Measurements from ENCODE around the gene CRNKL1.

CRNKL1 gene

DNA sequence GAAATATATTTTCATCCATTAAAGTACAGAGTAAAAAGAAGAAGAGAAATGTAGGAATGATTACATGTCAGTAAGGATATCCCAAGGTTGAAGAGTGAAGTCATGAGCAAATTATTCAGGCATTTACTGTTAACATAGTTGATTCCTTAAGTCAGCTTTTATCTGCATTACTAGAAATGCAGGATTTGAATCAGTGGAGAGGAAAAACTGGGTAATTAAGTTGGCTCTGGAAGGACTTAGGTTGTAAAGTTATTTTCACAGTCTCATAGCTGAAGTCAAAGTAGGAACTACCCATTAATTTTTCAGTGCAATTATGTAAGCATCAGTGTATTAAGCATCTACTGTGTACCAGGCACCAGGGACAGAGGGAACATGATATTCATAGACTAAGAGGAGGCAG is 27.3 kb downstream of the CRNKL1 start:
- TF ChIP-seq ZC3H10 (CRISPR knock-in tag; IDR thresholded peaks at IDR 0.05): no peak
- TF ChIP-seq PPARA (CRISPR knock-in tag; IDR thresholded peaks at IDR 0.05; ENCODE audit: borderline replicate concordance): no peak
- no peak for TF ChIP-seq ZNF565 (CRISPR knock-in tag; conservative IDR thresholded peaks at IDR 0.05; ENCODE audit: low read depth)
- peak; percentile 56 for TF ChIP-seq ISL1 (CRISPR knock-in tag; IDR thresholded peaks at IDR 0.05)
- peak; percentile 68 for ATAC-seq

DNA sequence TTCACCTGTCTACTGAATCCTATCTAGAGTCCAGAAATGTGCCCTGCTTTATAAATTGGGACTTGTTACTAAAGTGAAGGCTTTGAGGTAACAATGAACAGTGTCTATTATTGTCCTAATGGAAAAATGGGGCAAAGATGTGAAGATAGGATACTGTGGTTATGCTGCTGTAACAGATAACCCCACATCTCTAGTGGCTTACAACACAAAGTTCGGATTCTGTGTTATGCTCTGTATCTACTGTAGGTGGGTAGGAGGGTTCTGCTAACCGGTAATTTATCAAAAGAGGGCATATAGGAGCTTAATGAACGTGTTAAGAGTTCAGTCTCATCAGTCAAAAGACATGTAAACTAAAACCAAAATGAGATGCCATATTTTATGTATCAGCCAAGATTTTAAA is 28.9 kb downstream of the CRNKL1 start:
- no peak for ATAC-seq
- TF ChIP-seq PPARA (CRISPR knock-in tag; IDR thresholded peaks at IDR 0.05; ENCODE audit: borderline replicate concordance): no peak
- no peak for TF ChIP-seq TCF4 (CRISPR knock-in tag; IDR thresholded peaks at IDR 0.05; ENCODE audit: borderline replicate concordance)
- TF ChIP-seq ZNF8 (CRISPR knock-in tag; IDR thresholded peaks at IDR 0.05): no peak
- no peak for TF ChIP-seq CSDC2 (CRISPR knock-in tag; IDR thresholded peaks at IDR 0.05)
- no peak for TF ChIP-seq ZNF565 (CRISPR knock-in tag; conservative IDR thresholded peaks at IDR 0.05; ENCODE audit: low read depth)
- TF ChIP-seq, protein P1, sequence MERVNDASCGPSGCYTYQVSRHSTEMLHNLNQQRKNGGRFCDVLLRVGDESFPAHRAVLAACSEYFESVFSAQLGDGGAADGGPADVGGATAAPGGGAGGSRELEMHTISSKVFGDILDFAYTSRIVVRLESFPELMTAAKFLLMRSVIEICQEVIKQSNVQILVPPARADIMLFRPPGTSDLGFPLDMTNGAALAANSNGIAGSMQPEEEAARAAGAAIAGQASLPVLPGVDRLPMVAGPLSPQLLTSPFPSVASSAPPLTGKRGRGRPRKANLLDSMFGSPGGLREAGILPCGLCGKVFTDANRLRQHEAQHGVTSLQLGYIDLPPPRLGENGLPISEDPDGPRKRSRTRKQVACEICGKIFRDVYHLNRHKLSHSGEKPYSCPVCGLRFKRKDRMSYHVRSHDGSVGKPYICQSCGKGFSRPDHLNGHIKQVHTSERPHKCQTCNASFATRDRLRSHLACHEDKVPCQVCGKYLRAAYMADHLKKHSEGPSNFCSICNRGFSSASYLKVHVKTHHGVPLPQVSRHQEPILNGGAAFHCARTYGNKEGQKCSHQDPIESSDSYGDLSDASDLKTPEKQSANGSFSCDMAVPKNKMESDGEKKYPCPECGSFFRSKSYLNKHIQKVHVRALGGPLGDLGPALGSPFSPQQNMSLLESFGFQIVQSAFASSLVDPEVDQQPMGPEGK (CRISPR knock-in tag; IDR thresholded peaks at IDR 0.05; ENCODE audit: borderline replicate concordance): no peak
- no peak for TF ChIP-seq ESRRG (CRISPR knock-in tag; IDR thresholded peaks at IDR 0.05)
- TF ChIP-seq ZFP30 (CRISPR knock-in tag; IDR thresholded peaks at IDR 0.05): no peak
- no peak for TF ChIP-seq BACH2 (CRISPR knock-in tag; IDR thresholded peaks at IDR 0.05; ENCODE audit: borderline replicate concordance)
- TF ChIP-seq ISL1 (CRISPR knock-in tag; IDR thresholded peaks at IDR 0.05): no peak
- TF ChIP-seq, protein P2, sequence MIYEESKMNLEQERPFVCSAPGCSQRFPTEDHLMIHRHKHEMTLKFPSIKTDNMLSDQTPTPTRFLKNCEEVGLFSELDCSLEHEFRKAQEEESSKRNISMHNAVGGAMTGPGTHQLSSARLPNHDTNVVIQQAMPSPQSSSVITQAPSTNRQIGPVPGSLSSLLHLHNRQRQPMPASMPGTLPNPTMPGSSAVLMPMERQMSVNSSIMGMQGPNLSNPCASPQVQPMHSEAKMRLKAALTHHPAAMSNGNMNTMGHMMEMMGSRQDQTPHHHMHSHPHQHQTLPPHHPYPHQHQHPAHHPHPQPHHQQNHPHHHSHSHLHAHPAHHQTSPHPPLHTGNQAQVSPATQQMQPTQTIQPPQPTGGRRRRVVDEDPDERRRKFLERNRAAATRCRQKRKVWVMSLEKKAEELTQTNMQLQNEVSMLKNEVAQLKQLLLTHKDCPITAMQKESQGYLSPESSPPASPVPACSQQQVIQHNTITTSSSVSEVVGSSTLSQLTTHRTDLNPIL (CRISPR knock-in tag; IDR thresholded peaks at IDR 0.05; ENCODE audit: low read depth): no peak
- TF ChIP-seq ZC3H10 (CRISPR knock-in tag; IDR thresholded peaks at IDR 0.05): no peak
- TF ChIP-seq GLIS3 (CRISPR knock-in tag; IDR thresholded peaks at IDR 0.05): no peak
- no peak for TF ChIP-seq OSR1 (CRISPR knock-in tag; IDR thresholded peaks at IDR 0.05)
- no peak for TF ChIP-seq ARNTL (CRISPR knock-in tag; IDR thresholded peaks at IDR 0.05; ENCODE audit: borderline replicate concordance, low read depth)

DNA sequence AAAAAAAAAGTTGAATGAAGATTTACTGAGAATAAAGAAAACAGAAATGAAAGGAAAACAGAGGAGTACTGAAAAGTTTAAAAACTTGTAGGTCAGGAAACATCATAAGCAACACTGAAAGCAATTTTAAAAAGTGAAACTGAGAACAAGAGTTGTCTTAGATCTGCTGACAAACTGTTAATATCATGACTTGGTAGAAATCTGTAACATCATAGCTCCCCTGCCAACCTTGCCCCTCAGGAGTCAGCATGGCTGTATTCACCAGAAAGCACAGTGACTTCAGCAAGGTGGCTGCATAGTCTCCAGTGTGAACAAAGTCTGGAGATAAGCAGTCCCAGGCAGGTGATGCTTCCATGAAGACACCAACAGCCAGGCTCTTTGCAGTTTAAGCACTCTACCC is 29.8 kb downstream of the CRNKL1 start:
- TF ChIP-seq ZFP30 (CRISPR knock-in tag; IDR thresholded peaks at IDR 0.05) (no peak), OSR1 (CRISPR knock-in tag; IDR thresholded peaks at IDR 0.05) (no peak), ZC3H10 (CRISPR knock-in tag; IDR thresholded peaks at IDR 0.05) (no peak), ARNTL (CRISPR knock-in tag; IDR thresholded peaks at IDR 0.05; ENCODE audit: borderline replicate concordance, low read depth) (no peak), GLIS3 (CRISPR knock-in tag; IDR thresholded peaks at IDR 0.05) (no peak), ZNF8 (CRISPR knock-in tag; IDR thresholded peaks at IDR 0.05) (no peak), ZFP3 (CRISPR knock-in tag; IDR thresholded peaks at IDR 0.05) (no peak), ZNF565 (CRISPR knock-in tag; conservative IDR thresholded peaks at IDR 0.05; ENCODE audit: low read depth) (no peak), TCF4 (CRISPR knock-in tag; IDR thresholded peaks at IDR 0.05; ENCODE audit: borderline replicate concordance) (no peak), ESRRG (CRISPR knock-in tag; IDR thresholded peaks at IDR 0.05) (no peak), TOX (CRISPR knock-in tag; IDR thresholded peaks at IDR 0.05; ENCODE audit: borderline replicate concordance) (no peak)
- TF ChIP-seq, protein P3, sequence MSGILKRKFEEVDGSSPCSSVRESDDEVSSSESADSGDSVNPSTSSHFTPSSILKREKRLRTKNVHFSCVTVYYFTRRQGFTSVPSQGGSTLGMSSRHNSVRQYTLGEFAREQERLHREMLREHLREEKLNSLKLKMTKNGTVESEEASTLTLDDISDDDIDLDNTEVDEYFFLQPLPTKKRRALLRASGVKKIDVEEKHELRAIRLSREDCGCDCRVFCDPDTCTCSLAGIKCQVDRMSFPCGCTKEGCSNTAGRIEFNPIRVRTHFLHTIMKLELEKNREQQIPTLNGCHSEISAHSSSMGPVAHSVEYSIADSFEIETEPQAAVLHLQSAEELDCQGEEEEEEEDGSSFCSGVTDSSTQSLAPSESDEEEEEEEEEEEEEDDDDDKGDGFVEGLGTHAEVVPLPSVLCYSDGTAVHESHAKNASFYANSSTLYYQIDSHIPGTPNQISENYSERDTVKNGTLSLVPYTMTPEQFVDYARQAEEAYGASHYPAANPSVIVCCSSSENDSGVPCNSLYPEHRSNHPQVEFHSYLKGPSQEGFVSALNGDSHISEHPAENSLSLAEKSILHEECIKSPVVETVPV (CRISPR knock-in tag; IDR thresholded peaks at IDR 0.05): no peak
- TF ChIP-seq, protein P1 (CRISPR knock-in tag; IDR thresholded peaks at IDR 0.05; ENCODE audit: borderline replicate concordance): no peak
- TF ChIP-seq, protein P4, sequence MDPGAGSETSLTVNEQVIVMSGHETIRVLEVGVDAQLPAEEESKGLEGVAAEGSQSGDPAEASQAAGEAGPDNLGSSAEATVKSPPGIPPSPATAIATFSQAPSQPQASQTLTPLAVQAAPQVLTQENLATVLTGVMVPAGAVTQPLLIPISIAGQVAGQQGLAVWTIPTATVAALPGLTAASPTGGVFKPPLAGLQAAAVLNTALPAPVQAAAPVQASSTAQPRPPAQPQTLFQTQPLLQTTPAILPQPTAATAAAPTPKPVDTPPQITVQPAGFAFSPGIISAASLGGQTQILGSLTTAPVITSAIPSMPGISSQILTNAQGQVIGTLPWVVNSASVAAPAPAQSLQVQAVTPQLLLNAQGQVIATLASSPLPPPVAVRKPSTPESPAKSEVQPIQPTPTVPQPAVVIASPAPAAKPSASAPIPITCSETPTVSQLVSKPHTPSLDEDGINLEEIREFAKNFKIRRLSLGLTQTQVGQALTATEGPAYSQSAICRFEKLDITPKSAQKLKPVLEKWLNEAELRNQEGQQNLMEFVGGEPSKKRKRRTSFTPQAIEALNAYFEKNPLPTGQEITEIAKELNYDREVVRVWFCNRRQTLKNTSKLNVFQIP (CRISPR knock-in tag; IDR thresholded peaks at IDR 0.05; ENCODE audit: borderline replicate concordance, low read depth): no peak
- ATAC-seq: no peak

DNA sequence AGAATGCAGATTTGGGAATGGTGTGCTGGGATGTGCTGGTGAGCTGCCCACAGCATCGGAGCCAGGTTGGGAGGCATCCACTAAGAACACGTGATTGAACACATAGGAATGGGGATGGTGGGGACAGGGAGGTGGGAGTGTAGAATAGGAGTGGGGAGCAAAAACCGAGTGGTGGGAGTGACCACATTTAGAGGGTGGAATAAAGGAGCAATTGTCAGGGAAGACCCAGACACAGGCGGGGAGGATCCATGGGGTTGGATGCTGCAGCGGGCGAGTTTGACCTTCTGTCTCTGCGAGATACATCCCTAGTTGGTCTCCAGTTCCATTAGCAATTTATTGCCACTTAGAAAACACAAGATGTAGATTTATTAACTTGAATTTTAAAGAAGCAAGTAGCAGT is 30.4 kb downstream of the CRNKL1 start:
- no peak for ATAC-seq
- no peak for TF ChIP-seq ZC3H10 (CRISPR knock-in tag; IDR thresholded peaks at IDR 0.05)
- no peak for TF ChIP-seq TCF4 (CRISPR knock-in tag; IDR thresholded peaks at IDR 0.05; ENCODE audit: borderline replicate concordance)
- TF ChIP-seq, protein P3 (CRISPR knock-in tag; IDR thresholded peaks at IDR 0.05): no peak
- TF ChIP-seq ARNTL (CRISPR knock-in tag; IDR thresholded peaks at IDR 0.05; ENCODE audit: borderline replicate concordance, low read depth): no peak
- TF ChIP-seq SNAI2 (CRISPR knock-in tag; IDR thresholded peaks at IDR 0.05): no peak
- no peak for TF ChIP-seq ZFP30 (CRISPR knock-in tag; IDR thresholded peaks at IDR 0.05)
- no peak for TF ChIP-seq CSDC2 (CRISPR knock-in tag; IDR thresholded peaks at IDR 0.05)
- TF ChIP-seq ZFP3 (CRISPR knock-in tag; IDR thresholded peaks at IDR 0.05): no peak
- TF ChIP-seq TOX (CRISPR knock-in tag; IDR thresholded peaks at IDR 0.05; ENCODE audit: borderline replicate concordance): no peak
- TF ChIP-seq ZNF70 (CRISPR knock-in tag; IDR thresholded peaks at IDR 0.05): no peak
- TF ChIP-seq, protein P4 (CRISPR knock-in tag; IDR thresholded peaks at IDR 0.05; ENCODE audit: borderline replicate concordance, low read depth): no peak
- no peak for TF ChIP-seq ESRRG (CRISPR knock-in tag; IDR thresholded peaks at IDR 0.05)
